AG09319 (cell line): ENCODE data around the gene AMMECR1L.
"Not testable (repeated sequence)": the region's sequence is repeated elsewhere in the genome, so short reads cannot be mapped to it uniquely, and the experiment has no call there.

Source experiments
- DNase-seq: peaks from one replicate; pipeline ENCODE4 v3.0.0-alpha.2; 2010; ENCODE audit warnings: low read depth; ENCODE audit errors: extremely low read depth
- CTCF ChIP-seq: IDR thresholded peaks from 2 replicates; pipeline ENCODE4 v1.5.1; 2011; ENCODE audit warnings: low read depth, mild to moderate bottlenecking, inconsistent platforms, low read length, moderate library complexity

AMMECR1L gene

GRCh38 chr2:127893494-127893893 lies 7.7 kb upstream of the AMMECR1L start:
- DNase-seq: no peak
- no peak for TF ChIP-seq CTCF

- no peak for TF ChIP-seq CTCF
- no peak for DNase-seq
Observed at GRCh38 chr2:127893033-127893432, 7.3 kb upstream of the AMMECR1L start.

- no peak for TF ChIP-seq CTCF
- DNase-seq: no peak
Observed at GRCh38 chr2:127891811-127892210, 6.1 kb upstream of the AMMECR1L start.

DNA sequence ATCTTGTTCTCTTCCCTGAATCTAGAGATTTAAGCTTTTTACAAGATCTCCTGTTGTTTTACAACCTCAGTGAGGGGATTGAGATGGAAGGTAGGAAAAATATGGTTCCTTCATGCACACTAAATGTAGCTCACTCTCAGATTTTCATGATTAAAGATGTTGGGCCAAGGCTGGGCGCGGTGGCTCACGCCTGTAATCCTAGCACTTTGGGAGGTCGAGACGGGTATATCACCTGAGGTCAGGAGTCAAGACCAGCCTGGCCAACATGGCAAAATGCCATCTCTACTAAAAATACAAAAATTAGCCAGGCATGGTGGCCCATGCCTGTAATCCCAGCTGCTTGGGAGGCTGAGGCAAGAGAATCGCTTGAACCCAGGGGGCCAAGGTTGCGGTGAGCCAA lies 5.0 kb upstream of the AMMECR1L start:
- not testable (repeated sequence) for DNase-seq

DNA sequence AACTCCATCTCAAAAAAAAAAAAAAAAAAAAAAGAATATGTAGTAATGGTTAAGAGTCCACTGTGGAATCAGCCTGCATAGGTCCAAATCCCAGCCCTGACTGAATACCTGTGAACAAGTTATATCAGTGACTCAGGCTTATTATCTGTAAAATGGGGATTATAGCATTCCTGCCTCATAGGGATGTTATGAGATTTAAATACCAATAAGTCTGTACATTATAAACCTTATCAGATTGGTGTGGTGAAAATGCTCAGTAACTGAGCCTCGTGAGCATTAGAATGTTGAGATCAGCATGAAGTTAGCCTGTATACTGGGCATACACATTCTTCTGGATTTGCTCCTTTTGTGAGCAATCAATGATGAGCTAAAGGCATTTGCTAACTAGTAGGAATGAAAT lies 3.0 kb upstream of the AMMECR1L start:
- no peak for TF ChIP-seq CTCF
- no peak for DNase-seq

DNA sequence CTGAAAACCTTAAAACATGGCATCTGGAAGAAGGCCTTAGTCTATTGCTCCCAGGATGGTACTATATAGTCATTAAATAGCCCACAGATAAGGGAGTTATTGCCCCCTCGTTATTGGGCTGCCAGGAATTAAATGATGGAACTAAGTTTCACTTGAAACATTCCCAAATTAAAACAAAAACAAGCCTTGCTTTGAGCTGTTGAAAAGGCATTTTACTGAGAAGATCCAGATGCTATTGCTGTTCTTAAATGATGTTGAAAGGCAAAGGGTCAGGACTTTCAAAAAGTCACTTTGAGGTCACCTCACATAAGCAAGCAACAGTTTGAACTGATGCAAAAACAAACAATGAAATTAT lies 2.0 kb upstream of the AMMECR1L start:
- no peak for TF ChIP-seq CTCF
- DNase-seq: no peak

DNA sequence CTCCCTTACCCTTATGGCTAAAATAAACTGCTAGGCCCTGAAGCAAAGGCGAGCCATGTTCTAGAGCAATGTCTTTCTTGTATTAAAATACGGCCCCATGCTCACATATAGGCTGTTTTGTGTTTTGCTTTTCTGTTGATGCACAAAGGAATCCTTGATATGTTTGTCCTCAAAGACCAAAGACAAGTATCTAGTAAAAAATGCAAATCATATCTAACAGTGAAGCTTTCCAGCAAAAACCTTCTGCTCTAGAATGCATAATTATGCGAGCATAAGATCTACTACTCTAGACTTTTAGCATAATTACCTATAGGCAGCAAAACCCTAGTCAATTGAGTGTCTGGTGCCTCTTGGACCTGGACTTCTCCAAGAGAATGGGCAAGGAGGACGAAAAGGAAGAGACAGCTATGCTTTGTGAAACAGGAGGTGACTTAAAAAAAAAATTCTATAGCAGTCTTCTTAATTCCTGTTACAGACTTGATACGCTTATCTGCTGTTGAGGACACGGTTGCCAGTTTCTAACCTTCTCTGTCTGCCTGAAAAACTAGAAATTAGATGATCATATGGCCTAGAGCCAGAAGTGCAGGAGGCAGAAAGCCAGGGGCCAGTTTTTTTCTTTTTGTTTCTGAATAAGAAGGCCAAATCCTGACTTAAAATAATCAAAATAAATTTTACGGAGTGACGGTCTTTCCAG lies 1.5 kb upstream of the AMMECR1L start:
- no peak for DNase-seq
- TF ChIP-seq CTCF: no peak

DNA sequence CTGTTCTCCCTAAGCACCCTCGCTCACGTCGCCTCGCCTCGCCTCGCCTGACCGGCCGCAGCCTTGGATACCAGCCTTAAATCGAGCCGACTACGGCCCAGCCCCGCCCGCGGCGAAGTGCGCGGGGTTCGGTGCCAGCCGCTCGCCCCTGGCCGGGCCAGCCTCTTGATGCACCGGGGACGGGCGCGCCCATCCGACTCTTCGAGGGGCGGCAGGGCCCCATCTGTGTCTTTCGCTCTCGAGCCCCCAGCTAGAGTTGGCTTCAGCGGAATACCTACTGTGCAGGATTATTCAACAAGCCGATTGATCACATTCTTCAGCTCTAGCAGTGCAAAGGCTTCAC lies 808 bp upstream of the AMMECR1L start:
- not testable (repeated sequence) for DNase-seq

DNA sequence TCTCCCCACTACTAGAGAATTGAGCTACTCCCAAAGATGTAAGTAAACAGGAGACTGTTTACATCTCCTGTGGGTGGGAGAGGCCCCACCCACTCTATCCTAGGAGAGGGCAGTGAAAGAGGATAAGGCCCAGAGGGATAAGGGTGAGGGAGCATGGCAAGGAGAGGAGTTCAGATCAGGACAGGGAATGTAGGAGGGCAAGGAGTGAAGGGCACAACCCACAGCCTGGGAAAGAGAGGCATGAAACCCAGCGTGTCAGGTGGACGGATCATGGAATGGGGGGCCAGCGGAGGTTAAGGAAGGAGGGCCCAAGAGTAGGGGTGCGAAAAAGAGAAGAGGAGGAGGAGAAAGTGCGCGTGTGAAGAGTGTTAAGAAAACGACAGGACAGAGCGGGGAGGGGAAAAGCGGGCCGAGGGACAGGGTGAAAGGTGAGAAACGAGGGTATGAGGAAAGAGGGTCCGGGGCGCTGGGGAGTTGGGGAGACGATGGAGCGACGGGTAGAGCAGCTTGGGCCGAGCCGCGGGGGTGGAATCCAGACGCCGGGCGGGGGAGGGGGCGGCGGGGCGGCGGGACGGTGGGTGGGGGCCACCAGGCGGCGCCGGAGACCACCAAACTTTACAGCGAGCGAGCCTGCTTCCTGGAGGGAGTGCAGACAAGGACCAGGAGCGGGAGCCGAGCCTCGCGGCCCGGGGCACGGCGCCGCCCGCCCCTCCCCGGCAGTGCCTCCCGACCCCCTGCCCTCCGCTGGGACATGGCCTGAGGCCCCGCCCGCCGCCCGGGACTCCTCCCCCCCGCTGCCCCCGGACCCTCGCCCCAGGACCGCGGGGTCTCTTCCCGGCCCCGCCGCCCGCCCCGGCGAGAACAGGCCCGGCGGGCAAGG lies 655 bp downstream of the AMMECR1L start:
- DNase-seq: not testable (repeated sequence)
